NOMO-1 (cell line): ENCODE data around the gene CSPG4.
"Not testable (repeated sequence)": the region's sequence is repeated elsewhere in the genome, so short reads cannot be mapped to it uniquely, and the experiment has no call there.

ENCODE experiments used
- DNase-seq, 2 experiments: peaks; one replicate each; lab custom pipeline; 2025; ENCODE audit not compliant: unreplicated experiment in 2 of 2; lab: John Stamatoyannopoulos, UW

Gene CSPG4

GRCh38 chr15:75742346-75742745, 29.7 kb upstream of the CSPG4 start:
- not testable (repeated sequence) for DNase-seq

DNA sequence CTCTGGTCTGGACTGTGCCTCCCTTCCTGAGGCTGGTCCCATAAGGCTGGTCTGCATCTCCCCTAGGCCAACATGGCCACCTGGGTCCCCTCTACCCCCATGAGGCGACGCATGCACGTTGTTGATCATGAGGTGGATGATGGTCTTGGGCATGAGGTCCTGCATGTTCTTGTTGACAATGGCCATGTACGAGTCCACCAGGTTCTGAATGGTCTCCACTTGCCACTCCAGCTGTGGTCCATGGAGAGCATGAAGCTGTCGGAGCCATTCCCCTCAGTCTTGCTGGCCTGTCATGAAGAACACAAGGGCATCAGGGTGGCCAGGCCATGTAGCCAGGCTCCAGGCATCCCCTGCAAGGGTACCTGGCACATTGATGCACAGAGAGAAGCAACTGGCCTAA, 27.1 kb upstream of the CSPG4 start:
- DNase-seq, result no peak

DNA sequence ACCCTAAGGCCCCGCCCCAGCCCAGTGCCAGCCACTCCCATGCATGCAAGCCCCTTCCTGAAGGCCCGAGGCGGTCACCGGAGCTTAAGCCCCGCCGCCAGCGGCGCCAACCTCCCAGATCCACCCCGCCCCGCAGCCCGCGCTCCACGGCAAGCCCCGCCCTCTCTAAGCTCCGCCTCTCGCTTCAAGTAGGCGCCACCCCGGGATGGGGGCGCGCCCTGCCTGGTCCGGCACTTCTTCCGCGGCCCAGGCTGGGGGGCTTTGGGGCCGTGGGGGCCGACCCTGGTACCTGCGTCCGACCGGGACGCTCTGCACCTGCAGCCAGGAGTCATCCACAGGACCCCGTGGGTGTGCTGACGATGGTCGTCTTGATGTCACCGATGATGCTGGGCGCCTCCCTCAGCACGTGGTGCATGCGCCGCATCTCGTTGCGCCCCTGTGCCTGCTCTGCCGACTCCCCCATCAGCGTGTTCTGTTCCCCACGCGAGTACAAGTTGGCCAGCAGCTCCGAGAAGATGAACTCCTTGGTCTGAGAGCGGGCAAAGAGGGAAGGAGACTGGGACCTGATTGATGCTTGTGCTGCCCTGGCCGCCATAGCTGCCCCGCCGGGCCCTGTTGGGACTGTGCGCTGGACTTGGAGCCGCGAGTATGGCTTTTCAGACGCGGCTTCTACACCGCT, 26.1 kb upstream of the CSPG4 start:
- peak; percentile 89 to 96 for DNase-seq

DNA sequence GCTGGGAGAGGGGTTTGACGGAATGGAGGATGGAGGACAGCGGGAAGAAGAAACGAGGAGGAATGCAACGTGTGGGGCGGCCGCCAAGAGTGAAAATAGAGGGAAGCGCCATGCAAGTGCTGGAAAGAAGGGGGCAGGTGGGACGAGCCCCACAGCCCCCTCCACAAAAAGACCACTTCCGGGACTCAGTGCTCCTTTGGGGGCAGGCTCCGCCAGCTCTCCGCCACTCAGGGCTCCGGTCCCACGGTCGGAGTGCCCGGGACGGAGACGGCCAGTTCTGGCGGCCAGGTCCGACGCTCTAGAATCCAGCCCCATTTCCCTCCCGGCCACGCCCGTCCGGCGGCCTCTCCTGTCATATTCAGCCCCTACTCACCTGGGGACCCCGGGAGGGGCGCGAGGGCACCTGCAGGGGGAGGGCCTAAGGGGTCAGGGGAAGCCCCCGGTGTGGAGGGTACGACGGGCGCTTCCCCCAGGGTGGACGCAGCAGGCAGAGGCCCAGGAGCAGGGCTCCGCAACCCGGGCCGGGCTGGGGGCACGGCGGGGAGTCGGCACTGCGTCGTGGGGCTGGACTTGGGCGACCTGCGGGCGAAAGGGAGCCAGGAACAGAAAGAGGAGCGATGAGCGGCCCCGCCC, 25.5 kb upstream of the CSPG4 start:
- no peak for DNase-seq

GRCh38 chr15:75737116-75738013, 24.7 kb upstream of the CSPG4 start:
- not testable (repeated sequence) for DNase-seq

DNA sequence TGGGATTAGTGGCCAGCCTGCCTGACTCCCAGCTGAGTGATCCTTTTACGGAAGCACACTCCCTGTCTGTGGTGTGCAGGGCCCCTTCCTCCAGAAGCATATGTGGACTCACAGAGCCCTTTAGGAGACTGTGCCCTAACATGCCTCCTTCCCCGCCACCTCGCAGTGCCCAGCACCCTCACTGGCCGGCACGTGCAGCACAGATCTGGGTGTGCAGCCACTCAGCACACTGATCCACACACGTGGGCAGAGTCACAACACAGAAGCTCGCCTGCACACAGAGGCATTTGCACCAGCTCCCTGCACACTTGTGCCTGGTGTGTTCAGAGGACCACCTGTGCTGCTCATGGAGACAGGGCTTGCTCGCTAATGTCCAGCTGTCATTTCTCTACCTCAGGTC, 23.6 kb upstream of the CSPG4 start:
- no peak for DNase-seq

GRCh38 chr15:75734861-75735760, 22.5 kb upstream of the CSPG4 start:
- DNase-seq, result not testable (repeated sequence)

GRCh38 chr15:75733761-75734651, 21.4 kb upstream of the CSPG4 start:
- DNase-seq, result no peak

DNA sequence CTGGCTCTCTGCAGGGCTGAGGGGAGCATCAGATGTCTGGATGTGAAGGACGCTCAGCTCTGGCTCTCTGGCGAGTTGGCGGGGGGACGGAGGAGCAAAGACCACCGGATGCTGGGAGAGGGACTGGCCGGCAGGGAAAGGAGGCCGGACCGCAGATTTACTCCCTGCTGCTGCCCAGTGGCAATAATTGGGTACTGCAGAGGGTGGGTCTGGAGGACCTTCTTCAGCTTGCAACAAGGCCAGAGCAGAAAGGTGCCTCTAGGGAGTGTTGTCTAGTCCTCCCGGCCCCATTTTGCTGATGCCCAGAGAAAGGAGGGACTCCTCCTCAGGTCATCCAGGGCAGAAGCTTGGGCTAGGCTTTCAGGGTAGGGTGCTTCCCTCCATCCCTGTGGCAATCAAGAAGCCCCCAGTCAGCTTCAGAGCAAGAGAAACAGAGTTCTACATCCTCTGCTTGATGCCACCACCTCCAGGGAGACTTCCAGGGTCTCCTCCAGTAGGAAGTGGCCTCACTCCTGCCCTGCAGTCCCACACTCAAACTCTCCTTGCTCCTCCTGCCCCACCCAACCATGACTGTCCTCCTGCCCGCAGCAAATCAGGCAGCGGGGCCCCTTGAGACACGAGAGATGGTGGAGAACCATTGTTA, 20.3 kb upstream of the CSPG4 start:
- peak; percentile 10 to 47 for DNase-seq

GRCh38 chr15:75732177-75732808, 19.6 kb upstream of the CSPG4 start:
- no peak for DNase-seq

DNA sequence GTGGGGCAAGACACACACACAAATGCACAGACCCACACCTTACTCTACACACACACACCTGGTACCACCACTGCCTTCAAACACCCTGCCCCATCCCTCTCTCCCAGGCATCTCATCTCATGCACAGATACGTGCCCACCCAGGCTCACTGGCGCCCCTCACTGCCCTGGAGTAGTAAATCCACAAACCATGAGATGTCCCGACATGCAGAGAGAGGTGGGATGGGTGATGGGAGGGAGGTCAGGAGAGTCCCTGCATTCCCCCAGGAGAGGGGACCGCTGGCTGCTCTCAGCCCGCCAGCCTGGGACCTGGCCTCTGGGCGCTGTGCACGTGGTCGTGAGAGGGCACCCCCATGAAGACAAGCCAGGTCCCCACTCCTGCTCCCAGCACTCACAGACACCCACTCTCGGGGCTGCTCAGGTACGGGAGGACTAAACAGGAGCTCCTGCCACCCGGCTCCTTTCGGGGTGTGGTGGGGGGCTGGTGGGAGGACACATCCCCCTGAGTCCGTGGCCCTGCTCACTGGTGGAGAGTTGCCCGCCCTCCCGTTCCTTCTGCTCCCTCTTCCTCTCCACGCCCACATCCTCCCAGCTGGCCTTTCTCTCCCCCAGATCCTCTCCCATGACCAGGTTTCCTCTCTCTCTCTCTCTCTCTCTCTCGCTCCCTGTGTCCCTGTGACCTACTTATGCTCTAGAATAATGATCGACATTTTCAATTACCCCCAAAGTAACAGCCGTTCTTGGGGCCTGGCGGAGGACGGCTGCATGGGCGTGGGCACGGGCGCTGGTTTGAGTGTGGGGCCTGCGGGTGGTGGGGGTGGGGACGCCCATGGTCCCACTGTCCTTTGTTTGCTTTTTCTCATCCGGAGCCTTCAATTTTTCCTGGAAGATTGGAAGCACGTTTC, 18.9 kb upstream of the CSPG4 start:
- no peak for DNase-seq

- not testable (repeated sequence) for DNase-seq
These were observed 18.0 kb upstream of the CSPG4 start for GRCh38 chr15:75730376-75731247.

- DNase-seq, result no peak
These were observed 16.9 kb upstream of the CSPG4 start for GRCh38 chr15:75729326-75730069.

GRCh38 chr15:75727851-75728715, 15.4 kb upstream of the CSPG4 start:
- peak; percentile 20 to 55 for DNase-seq

DNA sequence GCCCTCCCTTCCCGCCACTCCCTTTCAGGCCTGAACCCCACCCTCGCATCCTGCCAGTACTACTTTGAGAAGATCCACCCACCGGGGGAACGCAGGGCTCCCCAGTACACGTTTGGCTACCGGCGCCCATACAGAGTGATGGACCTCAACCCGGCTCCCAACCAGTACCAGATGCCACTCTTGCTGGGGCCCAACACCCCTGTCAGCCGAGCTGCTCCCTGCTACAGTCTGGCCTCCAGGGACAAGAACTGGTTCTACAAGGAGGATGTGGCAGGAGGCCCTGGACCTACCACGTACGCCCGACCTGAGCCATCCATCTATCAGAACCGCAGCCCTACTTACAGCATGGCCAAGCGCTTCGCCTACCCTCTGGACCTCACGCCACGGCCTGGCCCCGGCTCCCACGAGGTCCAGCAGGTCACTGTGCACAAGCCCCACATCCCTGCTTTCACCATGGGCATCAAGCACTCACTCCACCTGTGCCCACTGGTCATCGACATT, 14.4 kb upstream of the CSPG4 start:
- DNase-seq, result no peak
